ENCODE data around the gene INA. TPM values are rescaled to one million over a fixed set of nuclear protein-coding genes. Genes with fewer than 3 reads are reported as not detected.
"Not testable (repeated sequence)": the region's sequence is repeated elsewhere in the genome, so short reads cannot be mapped to it uniquely, and the experiment has no call there.

INA gene
- total and polyA plus RNA-seq, 2 donors: 2.4 to 5.8 TPM

DNA sequence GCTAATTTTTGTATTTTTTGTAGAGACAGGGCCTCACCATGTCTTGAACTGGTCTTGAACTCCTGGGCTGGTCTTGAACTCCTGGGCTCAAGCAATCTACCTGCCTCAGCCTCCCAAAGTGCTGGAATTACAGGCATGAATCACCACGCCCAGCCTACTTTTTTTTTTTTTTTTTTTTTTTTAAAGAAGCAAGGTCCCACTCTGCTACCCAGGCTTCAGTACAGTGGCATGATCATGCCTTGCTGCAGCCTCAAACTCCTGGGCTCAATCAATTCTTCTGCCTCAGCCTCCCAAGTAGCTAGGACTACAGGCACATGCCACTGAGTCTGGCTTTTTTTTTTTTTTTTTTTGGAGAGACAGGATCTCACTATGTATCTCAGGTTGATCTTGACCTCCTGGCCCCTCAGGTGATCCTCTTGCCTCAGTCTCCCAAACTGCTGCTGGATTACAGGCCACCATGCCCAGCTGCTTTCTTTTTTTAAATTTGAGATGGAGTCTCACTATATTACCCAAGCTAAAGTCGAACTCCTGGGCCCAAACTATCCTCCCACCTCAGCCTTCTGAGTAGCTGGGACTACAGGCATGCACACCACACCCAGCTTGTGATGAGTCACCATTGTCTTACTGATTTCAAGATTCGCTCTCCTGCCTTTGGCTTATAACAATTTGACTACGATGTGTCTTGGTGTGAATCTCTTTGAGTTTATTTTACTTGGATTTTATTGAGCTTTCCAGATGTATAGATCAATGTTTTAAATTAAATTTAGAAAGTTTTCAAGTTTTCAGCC is 22.2 kb upstream of the INA start:
- Histone ChIP-seq H3K27ac (ENCODE audit: low read depth) (no peak overlapping the region), H3K4me1 (ENCODE audit: insufficient read depth) (no peaks in the 10 kb centered on the region), H3K4me3 (ENCODE audit: low read depth, low read length) (no peak overlapping the region), H3K36me3 (ENCODE audit: insufficient read depth) (no peaks in the 10 kb centered on the region)
- DNase-seq (ENCODE audit: extremely low spot score): no peak
- WGBS: 57% methylated on average over 4 of the region's 4 CpGs

DNA sequence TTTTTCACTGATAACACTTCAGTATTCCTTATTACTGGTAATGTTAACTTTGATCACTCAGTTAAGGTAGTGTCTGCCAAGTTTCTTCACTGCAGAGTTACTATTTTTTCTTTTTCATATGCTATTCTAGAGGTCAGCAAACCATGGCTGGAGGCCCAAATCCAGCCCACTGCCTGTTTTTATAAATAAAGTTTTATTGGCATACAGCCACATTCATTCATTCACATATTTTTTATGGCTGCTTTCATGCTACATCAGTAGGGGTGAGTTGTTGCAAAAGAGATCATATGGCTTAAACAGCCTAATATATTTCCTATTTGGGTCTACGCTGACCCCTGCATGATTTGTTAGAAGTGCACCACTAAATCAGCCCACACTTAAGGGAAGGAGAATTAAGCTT is 20.3 kb upstream of the INA start:
- no peaks in the 10 kb centered on the region for H3K36me3 ChIP-seq (ENCODE audit: insufficient read depth)
- WGBS: 96% methylated on average over 1 of the region's 1 CpG
- H3K4me1 ChIP-seq (ENCODE audit: insufficient read depth): no peaks in the 10 kb centered on the region
- no peak overlapping the region for H3K27ac ChIP-seq (ENCODE audit: low read depth)
- H3K4me3 ChIP-seq (ENCODE audit: low read depth, low read length): no peak overlapping the region
- DNase-seq (ENCODE audit: extremely low spot score): no peak

DNA sequence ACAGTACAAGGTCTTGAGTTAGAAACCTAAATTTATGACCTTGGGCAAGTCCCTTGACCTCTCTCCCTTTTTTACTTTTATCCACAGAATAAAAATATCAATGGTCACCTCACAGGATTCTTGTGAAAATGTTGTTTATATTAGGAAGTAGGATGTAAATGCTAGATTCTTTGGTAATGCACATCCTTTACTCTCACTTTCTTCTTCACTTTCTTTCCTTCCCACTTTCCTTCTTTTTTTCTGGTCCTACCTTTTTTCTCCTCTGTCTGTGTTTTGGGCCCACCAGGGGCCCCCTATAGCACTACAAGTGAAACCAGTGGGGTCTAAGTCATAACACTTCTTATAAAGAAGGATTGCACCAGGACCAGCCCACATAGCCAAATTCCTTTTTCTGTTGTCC is 19.1 kb upstream of the INA start:
- DNase-seq (ENCODE audit: extremely low spot score): no peak
- H3K27ac ChIP-seq (ENCODE audit: low read depth): no peak overlapping the region
- no peaks in the 10 kb centered on the region for H3K36me3 ChIP-seq (ENCODE audit: insufficient read depth)
- no peaks in the 10 kb centered on the region for H3K4me1 ChIP-seq (ENCODE audit: insufficient read depth)
- no peak overlapping the region for H3K4me3 ChIP-seq (ENCODE audit: low read depth, low read length)

DNA sequence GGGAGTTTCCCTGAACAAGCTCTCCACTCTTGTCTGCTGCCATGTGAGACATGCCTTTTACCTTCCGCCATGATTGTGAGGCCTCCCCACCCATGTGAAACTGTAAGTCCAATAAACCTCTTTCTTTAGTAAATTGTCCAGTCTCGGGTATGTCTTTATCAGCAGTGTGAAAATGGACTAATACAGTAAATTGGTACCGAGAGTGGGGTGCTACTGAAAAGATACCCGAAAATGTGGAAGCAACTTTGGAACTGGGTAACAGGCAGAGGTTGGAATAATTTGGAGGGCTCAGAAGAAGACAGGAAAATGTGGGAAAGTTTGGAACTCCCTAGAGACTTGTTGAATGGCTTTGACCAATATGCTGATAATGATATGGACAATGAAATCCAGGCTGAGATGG is 18.0 kb upstream of the INA start:
- WGBS: 89% methylated on average over 4 of the region's 4 CpGs

DNA sequence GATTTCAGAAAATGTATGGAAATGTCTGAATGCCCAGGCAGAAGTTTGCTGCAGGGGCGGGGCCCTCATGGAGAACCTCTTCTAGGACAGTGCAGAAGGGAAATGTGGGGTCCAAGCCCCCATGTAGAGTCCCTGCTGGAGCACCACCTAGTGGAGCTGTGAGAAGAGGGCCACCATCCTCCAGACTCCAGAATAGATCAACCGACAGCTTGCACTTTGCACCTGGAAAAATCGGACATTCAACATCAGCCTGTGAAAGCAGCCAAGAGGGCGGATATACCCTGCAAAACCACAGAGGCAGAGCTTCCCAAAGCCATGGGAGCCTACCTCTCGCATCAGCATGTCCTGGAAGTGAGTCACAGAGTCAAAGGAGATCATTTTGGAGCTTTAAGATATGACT is 16.9 kb upstream of the INA start:
- no peak overlapping the region for H3K4me3 ChIP-seq (ENCODE audit: low read depth, low read length)
- H3K36me3 ChIP-seq (ENCODE audit: insufficient read depth): no peaks in the 10 kb centered on the region
- no peak overlapping the region for H3K27ac ChIP-seq (ENCODE audit: low read depth)
- 91% methylated on average over 5 of the region's 5 CpGs for WGBS
- H3K4me1 ChIP-seq (ENCODE audit: insufficient read depth): no peaks in the 10 kb centered on the region
- no peak for DNase-seq (ENCODE audit: extremely low spot score)

More for the DNA sequence above, 18.0 kb upstream of the INA start:
- H3K4me1 ChIP-seq (ENCODE audit: insufficient read depth); H3K4me3 ChIP-seq (ENCODE audit: low read depth, low read length); H3K27ac ChIP-seq (ENCODE audit: low read depth); H3K36me3 ChIP-seq (ENCODE audit: insufficient read depth); DNase-seq (ENCODE audit: extremely low spot score): not testable (repeated sequence)

DNA sequence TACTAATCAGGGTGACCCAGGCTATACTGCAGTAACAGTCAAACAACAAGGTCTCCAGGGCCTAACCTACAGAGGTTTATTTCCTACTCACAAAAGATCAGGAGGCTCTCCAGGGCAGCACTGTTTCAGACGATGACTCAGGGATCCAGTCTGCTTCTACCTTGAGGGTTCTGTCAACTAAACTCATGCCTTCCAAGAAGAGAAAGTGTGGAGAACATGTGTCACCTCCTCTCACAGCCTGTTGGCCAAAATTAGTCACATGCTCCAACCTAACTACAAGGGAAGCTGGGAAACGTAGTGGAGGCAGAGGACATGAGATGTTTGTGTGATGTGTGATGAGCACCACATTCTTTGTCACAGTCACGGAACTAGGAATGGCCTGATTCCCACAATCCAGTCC is 14.7 kb upstream of the INA start:
- Histone ChIP-seq H3K4me1 (ENCODE audit: insufficient read depth) (no peaks in the 10 kb centered on the region), H3K4me3 (ENCODE audit: low read depth, low read length) (no peak overlapping the region), H3K36me3 (ENCODE audit: insufficient read depth) (no peaks in the 10 kb centered on the region), H3K27ac (ENCODE audit: low read depth) (no peak overlapping the region)
- no peak for DNase-seq (ENCODE audit: extremely low spot score)
- WGBS: 73% methylated on average over 3 of the region's 3 CpGs

DNA sequence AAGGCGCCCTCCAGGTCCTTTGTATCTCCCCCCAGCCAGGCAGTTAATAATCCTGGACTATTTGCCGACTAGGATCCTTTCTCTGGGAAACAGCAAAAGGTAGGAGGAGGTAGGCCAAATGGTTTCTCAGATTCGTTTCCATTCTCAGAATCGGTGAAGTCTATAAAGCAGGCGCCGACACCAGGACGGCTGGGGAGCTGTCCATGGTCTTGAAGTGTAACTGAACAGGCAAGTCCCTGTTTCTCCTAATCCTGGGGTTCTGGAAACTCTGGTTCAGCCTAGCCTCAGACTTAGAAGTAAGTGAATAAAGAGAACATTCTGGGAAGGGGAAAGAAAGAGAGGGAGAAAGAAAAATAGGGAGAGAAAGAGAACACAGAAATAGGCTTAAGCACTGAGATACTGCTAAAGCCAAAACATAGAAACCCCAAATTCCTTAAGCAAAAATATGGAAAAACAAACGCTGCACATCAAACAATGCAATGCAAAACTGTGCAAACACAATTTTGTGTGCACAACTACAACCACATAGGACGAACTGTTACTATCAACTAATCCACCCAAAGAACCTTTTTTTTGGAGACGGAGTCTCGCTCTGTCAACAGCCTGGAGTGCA is 11.1 kb upstream of the INA start:
- Histone ChIP-seq H3K4me3 (ENCODE audit: low read depth, low read length) (no peak overlapping the region), H3K36me3 (ENCODE audit: insufficient read depth) (no peaks in the 10 kb centered on the region), H3K4me1 (ENCODE audit: insufficient read depth) (no peaks in the 10 kb centered on the region), H3K27ac (ENCODE audit: low read depth) (no peak overlapping the region)
- 30% methylated on average over 11 of the region's 11 CpGs for WGBS
- peak; percentile 54 for DNase-seq (ENCODE audit: extremely low spot score)

DNA sequence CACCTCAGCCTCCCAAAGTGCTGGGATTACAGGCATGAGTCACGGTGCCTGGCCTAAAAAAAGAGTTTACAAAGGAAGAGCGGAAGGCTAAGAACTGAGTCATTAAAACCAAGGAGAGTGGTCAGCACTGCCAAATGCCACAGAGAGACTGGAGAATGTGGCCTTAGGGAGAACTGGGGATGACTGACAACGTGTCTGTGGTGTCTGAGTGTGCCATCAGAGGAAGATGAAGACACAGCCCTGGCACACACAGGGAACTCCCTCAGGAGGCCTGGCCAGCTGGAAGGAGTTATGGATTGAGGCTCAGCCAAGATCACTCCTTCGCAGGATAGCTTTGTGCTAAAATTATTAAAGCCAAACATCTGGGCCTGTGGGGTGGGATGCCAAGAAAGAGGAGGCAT is 3.9 kb upstream of the INA start:
- no peak for DNase-seq (ENCODE audit: extremely low spot score)
- H3K36me3 ChIP-seq (ENCODE audit: insufficient read depth): no peaks in the 10 kb centered on the region
- WGBS: 17% methylated on average over 4 of the region's 4 CpGs
- H3K4me1 ChIP-seq (ENCODE audit: insufficient read depth): no peaks in the 10 kb centered on the region
- no peak overlapping the region for H3K27ac ChIP-seq (ENCODE audit: low read depth)
- no peak overlapping the region for H3K4me3 ChIP-seq (ENCODE audit: low read depth, low read length)

DNA sequence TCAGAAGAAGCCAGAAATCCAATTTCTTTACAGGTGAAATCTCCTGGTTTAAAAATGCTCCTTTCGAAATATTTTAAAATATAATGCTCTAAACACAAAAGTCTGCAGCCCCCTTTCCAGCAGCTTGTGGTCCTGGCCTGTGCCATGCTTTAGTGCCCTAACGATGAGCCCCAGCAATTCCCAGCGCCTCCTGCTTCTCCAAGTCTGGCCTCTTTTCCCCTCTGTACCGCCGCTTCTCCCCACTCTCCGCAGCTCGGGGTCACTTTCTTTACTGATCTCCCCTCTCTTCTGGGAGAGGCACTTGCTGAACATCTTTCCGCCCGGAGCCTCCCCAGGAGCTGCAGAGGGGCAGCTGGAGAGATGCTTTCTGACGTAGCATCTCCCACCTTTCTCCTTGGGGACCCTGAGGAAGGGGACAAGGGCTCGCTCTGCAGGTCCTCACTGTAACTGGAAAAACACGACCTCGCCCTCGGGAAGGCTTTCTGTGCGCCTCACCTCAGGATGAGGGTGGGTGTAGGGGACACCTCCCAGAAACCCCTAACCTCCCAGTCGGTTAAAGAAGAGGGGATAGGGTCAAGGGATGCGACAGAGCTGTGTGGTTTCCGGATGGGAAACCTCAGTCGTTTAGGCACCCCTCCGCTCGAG is 565 bp upstream of the INA start:
- H3K36me3 ChIP-seq (ENCODE audit: insufficient read depth): no peaks in the 10 kb centered on the region
- H3K4me3 ChIP-seq (ENCODE audit: low read depth, low read length): no peak overlapping the region
- DNase-seq (ENCODE audit: extremely low spot score): no peak
- H3K4me1 ChIP-seq (ENCODE audit: insufficient read depth): no peaks in the 10 kb centered on the region
- no peak overlapping the region for H3K27ac ChIP-seq (ENCODE audit: low read depth)
- WGBS: 12% methylated on average over 21 of the region's 21 CpGs

DNA sequence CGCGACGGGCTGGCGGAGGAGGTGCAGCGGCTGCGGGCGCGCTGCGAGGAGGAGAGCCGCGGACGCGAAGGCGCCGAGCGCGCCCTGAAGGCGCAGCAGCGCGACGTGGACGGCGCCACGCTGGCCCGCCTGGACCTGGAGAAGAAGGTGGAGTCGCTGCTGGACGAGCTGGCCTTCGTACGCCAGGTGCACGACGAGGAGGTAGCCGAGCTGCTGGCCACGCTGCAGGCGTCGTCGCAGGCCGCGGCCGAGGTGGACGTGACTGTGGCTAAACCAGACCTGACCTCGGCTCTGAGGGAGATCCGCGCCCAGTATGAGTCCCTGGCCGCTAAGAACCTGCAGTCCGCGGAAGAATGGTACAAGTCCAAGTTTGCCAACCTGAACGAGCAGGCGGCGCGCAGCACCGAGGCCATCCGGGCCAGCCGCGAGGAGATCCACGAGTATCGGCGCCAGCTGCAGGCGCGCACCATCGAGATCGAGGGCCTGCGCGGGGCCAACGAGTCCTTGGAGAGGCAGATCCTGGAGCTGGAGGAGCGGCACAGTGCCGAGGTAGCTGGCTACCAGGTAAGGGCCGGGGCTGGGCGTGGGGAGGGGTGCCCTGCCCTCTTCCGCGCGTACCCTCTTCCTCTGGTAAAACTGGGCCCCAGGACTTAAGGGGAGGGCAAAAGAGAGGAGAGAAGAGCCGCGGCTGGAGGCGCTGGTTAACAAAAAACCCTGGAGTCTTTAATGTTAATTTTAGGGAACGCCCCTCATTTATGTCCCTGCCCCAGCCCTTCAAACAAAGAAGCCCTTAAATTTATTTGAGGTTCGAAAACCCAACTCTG is 987 bp downstream of the INA start:
- no peak for DNase-seq (ENCODE audit: extremely low spot score)
- H3K4me1 ChIP-seq (ENCODE audit: insufficient read depth): no peaks in the 10 kb centered on the region
- H3K36me3 ChIP-seq (ENCODE audit: insufficient read depth): no peaks in the 10 kb centered on the region
- no peak overlapping the region for H3K27ac ChIP-seq (ENCODE audit: low read depth)
- 6% methylated on average over 76 of the region's 76 CpGs for WGBS
- H3K4me3 ChIP-seq (ENCODE audit: low read depth, low read length): peak overlapping the region; percentile 11

DNA sequence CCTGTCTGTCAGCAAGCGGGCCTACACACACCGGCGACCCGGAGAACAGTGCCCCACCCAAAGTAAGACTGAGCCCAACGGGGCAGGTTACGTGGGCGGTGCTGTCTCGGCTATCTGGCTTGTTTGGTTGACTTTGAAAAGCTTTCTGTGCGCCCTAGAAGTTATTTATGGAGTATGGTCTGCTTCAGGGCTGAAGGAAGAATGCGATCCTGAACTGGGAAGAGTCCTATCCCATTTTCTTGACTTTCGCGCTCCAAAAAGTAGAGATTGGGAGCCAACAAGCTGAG is 1.5 kb downstream of the INA start:
- H3K36me3 ChIP-seq (ENCODE audit: insufficient read depth): no peaks in the 10 kb centered on the region
- H3K27ac ChIP-seq (ENCODE audit: low read depth): no peak overlapping the region
- no peak overlapping the region for H3K4me3 ChIP-seq (ENCODE audit: low read depth, low read length)
- DNase-seq (ENCODE audit: extremely low spot score): no peak
- no peaks in the 10 kb centered on the region for H3K4me1 ChIP-seq (ENCODE audit: insufficient read depth)
- WGBS: 32% methylated on average over 12 of the region's 12 CpGs

DNA sequence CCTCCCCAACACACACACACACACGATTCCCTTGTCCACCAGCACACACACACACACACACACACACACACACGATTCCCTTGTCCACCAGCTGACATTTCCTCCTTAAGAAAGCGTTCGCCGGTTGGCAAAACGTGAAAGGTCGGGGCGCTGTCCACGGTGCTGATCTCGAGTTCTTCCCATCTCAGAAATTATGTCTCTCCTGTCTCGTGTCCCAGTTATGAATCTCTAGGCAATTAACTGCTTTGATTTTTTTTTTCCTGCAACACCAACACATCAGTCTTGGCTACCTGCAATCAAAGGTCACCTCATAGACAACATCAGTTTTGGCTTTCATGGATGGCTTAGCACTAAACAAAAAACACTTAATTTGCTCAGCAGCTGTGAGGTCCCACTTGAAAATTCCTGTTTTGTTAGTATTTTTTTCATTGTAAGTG is 1.9 kb downstream of the INA start:
- DNase-seq (ENCODE audit: extremely low spot score): no peak
- H3K36me3 ChIP-seq (ENCODE audit: insufficient read depth): no peaks in the 10 kb centered on the region
- WGBS: 2% methylated on average over 11 of the region's 11 CpGs
- H3K4me1 ChIP-seq (ENCODE audit: insufficient read depth): no peaks in the 10 kb centered on the region
- no peak overlapping the region for H3K4me3 ChIP-seq (ENCODE audit: low read depth, low read length)
- no peak overlapping the region for H3K27ac ChIP-seq (ENCODE audit: low read depth)

DNA sequence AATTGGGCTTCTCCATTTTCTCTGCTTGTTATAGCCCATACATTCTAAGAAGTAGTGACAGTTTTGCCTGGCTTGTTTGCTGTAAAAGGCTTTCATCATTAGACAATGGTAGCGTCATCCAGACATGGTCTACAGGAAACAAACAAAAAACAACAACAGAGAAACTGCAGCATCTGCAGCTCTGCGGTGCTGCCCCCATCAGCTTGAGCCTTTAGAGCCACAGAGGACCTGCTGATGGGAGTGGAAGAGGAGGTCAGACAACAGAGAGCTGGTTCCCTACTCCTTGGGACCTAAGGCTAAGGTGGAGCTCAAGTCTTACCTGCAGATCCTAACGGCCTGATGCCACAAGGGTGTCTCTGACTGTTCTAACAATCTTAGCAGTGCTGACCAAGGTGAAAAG is 3.1 kb downstream of the INA start:
- Histone ChIP-seq H3K4me1 (ENCODE audit: insufficient read depth) (no peaks in the 10 kb centered on the region), H3K4me3 (ENCODE audit: low read depth, low read length) (no peak overlapping the region), H3K36me3 (ENCODE audit: insufficient read depth) (no peaks in the 10 kb centered on the region), H3K27ac (ENCODE audit: low read depth) (no peak overlapping the region)
- DNase-seq (ENCODE audit: extremely low spot score): no peak
- 77% methylated on average over 3 of the region's 3 CpGs for WGBS

DNA sequence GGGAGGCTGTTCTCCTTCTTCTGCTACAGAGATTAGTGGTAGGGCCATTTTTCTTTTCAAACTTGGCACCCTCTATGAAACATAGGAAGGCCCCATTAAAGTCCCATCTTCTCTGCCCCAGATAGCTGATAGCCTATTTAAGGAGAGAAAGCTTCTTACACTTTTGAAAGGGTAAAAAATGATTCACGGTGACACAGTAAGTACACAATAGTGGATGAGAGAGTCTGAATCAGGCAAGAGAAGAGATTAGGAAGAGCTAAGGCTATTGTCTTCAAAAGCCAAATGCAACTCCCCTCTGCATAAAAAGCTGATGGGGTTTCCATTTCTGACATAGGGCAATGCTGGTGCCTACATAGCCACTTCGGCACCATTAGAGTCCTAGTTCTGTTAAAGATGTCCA is 3.6 kb downstream of the INA start:
- 90% methylated on average over 2 of the region's 2 CpGs for WGBS
- no peak for DNase-seq (ENCODE audit: extremely low spot score)
- Histone ChIP-seq H3K4me3 (ENCODE audit: low read depth, low read length) (no peak overlapping the region), H3K27ac (ENCODE audit: low read depth) (no peak overlapping the region), H3K4me1 (ENCODE audit: insufficient read depth) (no peaks in the 10 kb centered on the region), H3K36me3 (ENCODE audit: insufficient read depth) (no peaks in the 10 kb centered on the region)
